ENCODE results near the gene IFNL4. TPM values are rescaled to one million over a fixed set of nuclear protein-coding genes. Genes with fewer than 3 reads are reported as not detected.

Gene IFNL4
- total and polyA plus RNA-seq, 10 of the 15 experiments (the other 5 are each of a cell fraction or from before 2014, with no cell fraction given): not detected

- POLR2A ChIA-PET: interaction anchor here (0.7 to 1.5 kb wide), 2 partner anchors 14 to 194 kb away, joined by 3 read pairs; no protein-coding TSS in a partner anchor
Observed at GRCh38 chr19:39230096-39230764, 18.4 kb downstream of the IFNL4 start.

More at GRCh38 chr19:39230096-39230764, 18.4 kb downstream of the IFNL4 start:
- WGBS (ENCODE audit: insufficient coverage, insufficient replicate concordance, low lambda C conversion rate, missing lambda C conversion rate): 11% methylated on average over 2 of the region's 2 CpGs
- no peaks in the 10 kb centered on the region for H3K27me3 ChIP-seq (replicated peaks in 1 of 2; ENCODE audit: control insufficient read depth in 2 of 2, insufficient read depth in 2 of 2, low read length in 1 of 2)
- no peak for DNase-seq (ENCODE audit: low read depth, low spot score)
- H3K36me3 ChIP-seq (ENCODE audit: control insufficient read depth in 2 of 2, insufficient read depth in 2 of 2, low read length in 1 of 2): no peaks in the 10 kb centered on the region
- no peak overlapping the region for H3K4me3 ChIP-seq
- in situ Hi-C loops (cut with MboI) (no loop called here), intact Hi-C loops (cut with micrococcal nuclease; ENCODE audit: unreplicated experiment) (no loop called here)
- H3K79me2 ChIP-seq (ENCODE audit: control insufficient read depth, insufficient read depth, low read length): no peaks in the 10 kb centered on the region
- H3K4me2 ChIP-seq (ENCODE audit: control insufficient read depth, insufficient read depth): no peak overlapping the region
- H3K9ac ChIP-seq (ENCODE audit: control insufficient read depth, insufficient read depth, low read length): no peak overlapping the region
- H3K9me3 ChIP-seq (replicated peaks; ENCODE audit: control insufficient read depth, insufficient read depth, low read length): no peaks in the 10 kb centered on the region
- ChIA-PET CTCF (interaction anchor here (0.7 kb wide), 1 partner anchor 93 kb away, joined by 4 read pairs; no protein-coding TSS in a partner anchor), RAD21 (ENCODE audit: unreplicated experiment) (no interaction called here), SMC1A (ENCODE audit: uncharacterized antibody, unreplicated experiment) (no interaction called here)
- ATAC-seq: no peak
- no peak for FAIRE-seq
- no TSS peak for BruUV-seq (replicated peaks)
- TF ChIP-seq ATF7 (IDR thresholded peaks at IDR 0.05; ENCODE audit: low read depth): peak; percentile 44; the same call in 1 of the 2 replicates
- TF ChIP-seq, protein P1, sequence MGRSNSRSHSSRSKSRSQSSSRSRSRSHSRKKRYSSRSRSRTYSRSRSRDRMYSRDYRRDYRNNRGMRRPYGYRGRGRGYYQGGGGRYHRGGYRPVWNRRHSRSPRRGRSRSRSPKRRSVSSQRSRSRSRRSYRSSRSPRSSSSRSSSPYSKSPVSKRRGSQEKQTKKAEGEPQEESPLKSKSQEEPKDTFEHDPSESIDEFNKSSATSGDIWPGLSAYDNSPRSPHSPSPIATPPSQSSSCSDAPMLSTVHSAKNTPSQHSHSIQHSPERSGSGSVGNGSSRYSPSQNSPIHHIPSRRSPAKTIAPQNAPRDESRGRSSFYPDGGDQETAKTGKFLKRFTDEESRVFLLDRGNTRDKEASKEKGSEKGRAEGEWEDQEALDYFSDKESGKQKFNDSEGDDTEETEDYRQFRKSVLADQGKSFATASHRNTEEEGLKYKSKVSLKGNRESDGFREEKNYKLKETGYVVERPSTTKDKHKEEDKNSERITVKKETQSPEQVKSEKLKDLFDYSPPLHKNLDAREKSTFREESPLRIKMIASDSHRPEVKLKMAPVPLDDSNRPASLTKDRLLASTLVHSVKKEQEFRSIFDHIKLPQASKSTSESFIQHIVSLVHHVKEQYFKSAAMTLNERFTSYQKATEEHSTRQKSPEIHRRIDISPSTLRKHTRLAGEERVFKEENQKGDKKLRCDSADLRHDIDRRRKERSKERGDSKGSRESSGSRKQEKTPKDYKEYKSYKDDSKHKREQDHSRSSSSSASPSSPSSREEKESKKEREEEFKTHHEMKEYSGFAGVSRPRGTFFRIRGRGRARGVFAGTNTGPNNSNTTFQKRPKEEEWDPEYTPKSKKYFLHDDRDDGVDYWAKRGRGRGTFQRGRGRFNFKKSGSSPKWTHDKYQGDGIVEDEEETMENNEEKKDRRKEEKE (IDR thresholded peaks at IDR 0.05): no peak
- H3K4me1 ChIP-seq (ENCODE audit: control insufficient read depth, insufficient read depth, low read length): no peaks in the 10 kb centered on the region
- H3K27ac ChIP-seq (ENCODE audit: control insufficient read depth, insufficient read depth): no peak overlapping the region
- no peak overlapping the region for H2AFZ ChIP-seq (ENCODE audit: control insufficient read depth, low read depth, low read length)
- H4K20me1 ChIP-seq (ENCODE audit: control insufficient read depth, insufficient read depth): no peaks in the 10 kb centered on the region
